Measurements from ENCODE around the gene KRT74.

DNA sequence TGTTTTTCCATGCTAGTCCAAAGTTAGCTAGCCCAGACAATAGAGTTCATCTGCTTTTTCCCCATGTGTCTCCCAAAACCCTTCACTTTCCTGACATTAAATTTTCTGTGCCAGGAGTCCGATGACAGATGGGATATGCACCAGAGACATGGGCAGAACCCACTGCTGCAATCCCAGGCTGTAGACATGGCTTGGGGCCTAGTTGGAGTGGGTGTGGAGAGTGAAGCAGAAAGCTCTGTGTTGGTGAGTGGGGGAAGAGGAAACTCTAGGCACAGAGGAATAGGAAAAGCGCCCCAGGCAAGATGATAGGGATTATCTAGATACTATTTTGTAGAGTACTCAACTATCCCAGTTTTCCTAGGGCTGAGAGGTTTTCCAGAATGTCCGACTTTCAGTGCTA, 4.8 kb upstream of the KRT74 start:
- TF ChIP-seq CEBPB (IDR thresholded peaks at IDR 0.05) = no peak
- TF ChIP-seq CREB1 (IDR thresholded peaks at IDR 0.05; ENCODE audit: low read depth) = no peak
- TF ChIP-seq, protein P1, sequence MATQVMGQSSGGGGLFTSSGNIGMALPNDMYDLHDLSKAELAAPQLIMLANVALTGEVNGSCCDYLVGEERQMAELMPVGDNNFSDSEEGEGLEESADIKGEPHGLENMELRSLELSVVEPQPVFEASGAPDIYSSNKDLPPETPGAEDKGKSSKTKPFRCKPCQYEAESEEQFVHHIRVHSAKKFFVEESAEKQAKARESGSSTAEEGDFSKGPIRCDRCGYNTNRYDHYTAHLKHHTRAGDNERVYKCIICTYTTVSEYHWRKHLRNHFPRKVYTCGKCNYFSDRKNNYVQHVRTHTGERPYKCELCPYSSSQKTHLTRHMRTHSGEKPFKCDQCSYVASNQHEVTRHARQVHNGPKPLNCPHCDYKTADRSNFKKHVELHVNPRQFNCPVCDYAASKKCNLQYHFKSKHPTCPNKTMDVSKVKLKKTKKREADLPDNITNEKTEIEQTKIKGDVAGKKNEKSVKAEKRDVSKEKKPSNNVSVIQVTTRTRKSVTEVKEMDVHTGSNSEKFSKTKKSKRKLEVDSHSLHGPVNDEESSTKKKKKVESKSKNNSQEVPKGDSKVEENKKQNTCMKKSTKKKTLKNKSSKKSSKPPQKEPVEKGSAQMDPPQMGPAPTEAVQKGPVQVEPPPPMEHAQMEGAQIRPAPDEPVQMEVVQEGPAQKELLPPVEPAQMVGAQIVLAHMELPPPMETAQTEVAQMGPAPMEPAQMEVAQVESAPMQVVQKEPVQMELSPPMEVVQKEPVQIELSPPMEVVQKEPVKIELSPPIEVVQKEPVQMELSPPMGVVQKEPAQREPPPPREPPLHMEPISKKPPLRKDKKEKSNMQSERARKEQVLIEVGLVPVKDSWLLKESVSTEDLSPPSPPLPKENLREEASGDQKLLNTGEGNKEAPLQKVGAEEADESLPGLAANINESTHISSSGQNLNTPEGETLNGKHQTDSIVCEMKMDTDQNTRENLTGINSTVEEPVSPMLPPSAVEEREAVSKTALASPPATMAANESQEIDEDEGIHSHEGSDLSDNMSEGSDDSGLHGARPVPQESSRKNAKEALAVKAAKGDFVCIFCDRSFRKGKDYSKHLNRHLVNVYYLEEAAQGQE (IDR thresholded peaks at IDR 0.05; ENCODE audit: low read depth) = no peak
- no peak for TF ChIP-seq RAD21 (IDR thresholded peaks at IDR 0.05; ENCODE audit: low read depth)
- TF ChIP-seq, protein P2, sequence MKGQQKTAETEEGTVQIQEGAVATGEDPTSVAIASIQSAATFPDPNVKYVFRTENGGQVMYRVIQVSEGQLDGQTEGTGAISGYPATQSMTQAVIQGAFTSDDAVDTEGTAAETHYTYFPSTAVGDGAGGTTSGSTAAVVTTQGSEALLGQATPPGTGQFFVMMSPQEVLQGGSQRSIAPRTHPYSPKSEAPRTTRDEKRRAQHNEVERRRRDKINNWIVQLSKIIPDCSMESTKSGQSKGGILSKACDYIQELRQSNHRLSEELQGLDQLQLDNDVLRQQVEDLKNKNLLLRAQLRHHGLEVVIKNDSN (IDR thresholded peaks at IDR 0.05) = no peak
- TF ChIP-seq NFIC (IDR thresholded peaks at IDR 0.05) = no peak
- TF ChIP-seq YY1 (IDR thresholded peaks at IDR 0.05; ENCODE audit: low read depth) = no peak
- TF ChIP-seq EP300 (IDR thresholded peaks at IDR 0.05; ENCODE audit: borderline replicate concordance) = no peak
- TF ChIP-seq, protein P3, sequence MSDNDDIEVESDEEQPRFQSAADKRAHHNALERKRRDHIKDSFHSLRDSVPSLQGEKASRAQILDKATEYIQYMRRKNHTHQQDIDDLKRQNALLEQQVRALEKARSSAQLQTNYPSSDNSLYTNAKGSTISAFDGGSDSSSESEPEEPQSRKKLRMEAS (IDR thresholded peaks at IDR 0.05) = no peak
